Heart right ventricle (tissue), 16 donors: ENCODE data around the gene SLC22A1. TPM values are rescaled to one million over a fixed set of nuclear protein-coding genes. Genes with fewer than 3 reads are reported as not detected.

Experiments
- ATAC-seq, 8 donors: fragments of 200-7000 bp; cut with Tn5 transposase; one replicate each; pipeline ENCODE4 v1.9.1; 2020; ENCODE audit warnings: mild to moderate bottlenecking in 8 of 8, moderate library complexity in 8 of 8, moderate number of reproducible peaks in 1 of 8
- DNase-seq, 2 donors: peaks; one replicate each; pipeline ENCODE4 v3.0.0-alpha.2; 2020
- H3K27ac ChIP-seq, 10 donors: fragments of 200-600 bp; sonication (generic) in 2 of 10; one replicate each; pipeline versions ENCODE4 v1.5.0 to v1.8.0; 2020 to 2022; ENCODE audit warnings: mild to moderate bottlenecking in 3 of 10
- H3K27me3 ChIP-seq, 7 donors: fragments of 200-600 bp; one replicate each; pipeline ENCODE4 v1.8.0; 2021 to 2022; ENCODE audit warnings: mild to moderate bottlenecking in 2 of 7
- H3K36me3 ChIP-seq, 9 donors: fragments of 200-600 bp; sonication (generic) in 1 of 9; one replicate each; pipeline versions ENCODE4 v1.5.0 to v1.8.0; 2020 to 2022; ENCODE audit warnings: mild to moderate bottlenecking in 2 of 9
- H3K4me1 ChIP-seq, 9 donors: fragments of 200-600 bp; sonication (generic) in 1 of 9; one replicate each; pipeline versions ENCODE4 v1.5.0 to v1.8.0; 2020 to 2022; ENCODE audit warnings: mild to moderate bottlenecking in 4 of 9
- H3K4me3 ChIP-seq, 10 donors: fragments of 200-600 bp; sonication (generic) in 2 of 10; one replicate each; pipeline versions ENCODE4 v1.5.0 to v1.8.0; 2020 to 2022; ENCODE audit warnings: mild to moderate bottlenecking in 7 of 10, moderate library complexity in 2 of 10
- H3K9me3 ChIP-seq, 11 donors: fragments of 200-600 bp in 10 of 11; sonication (generic) in 2 of 11; one replicate each; pipeline versions ENCODE4 v1.5.0 to v1.8.0; 2013 to 2022; ENCODE audit warnings: mild to moderate bottlenecking in 2 of 11, control low read depth in 1 of 11, moderate library complexity in 1 of 11
- WGBS, 2 donors: extraction: QIAGEN DNeasy Blood & Tissue Kit; methylation state at CpG; one replicate each; pipeline ENCODE4 v1.1.7; 2013; ENCODE audit warnings: inconsistent platforms in 1 of 2; 5-methylcytosine and 5-hydroxymethylcytosine counted together
- intact Hi-C, 10 donors: fragments of 100-400 bp; cut with DNase I; formaldehyde crosslinking; loops; one replicate each; pipeline versions ENCODE4 v1.11.1 to v1.14.2; 2022
- polyA plus RNA-seq, 2 donors: library from polyadenylated mRNA; stranded (reverse); fragments of 200-250 nt; gene quantifications; one replicate each; pipeline ENCODE4 v1.2.3, GENCODE V29; 2013
- total RNA-seq, 10 donors: library from RNA; stranded (reverse); fragmentation: NEBNext Ultra II Directional in 3 of 10; extraction: Animal tissue kit (Norgen Biotek cat#: 25700) in 3 of 10; gene quantifications; one replicate each; pipeline versions ENCODE4 v1.2.1 to v1.2.4, GENCODE V29; 2021 to 2023
- TF ChIP-seq, protein P1 (sequence below), 9 donors: fragments of 200-600 bp; sonication (generic) in 2 of 9; IDR thresholded peaks; one replicate each; pipeline versions ENCODE4 v1.5.0 to v1.8.0; 2021 to 2022; ENCODE audit warnings: antibody characterized with exemption in 9 of 9, mild to moderate bottlenecking in 5 of 9, moderate library complexity in 1 of 9
- donor health status: Arrhythmogenic right ventricular cardiomyopathy.
- donor health status: ischemic (EF 13 %, LVEDD 7.1; RV severe dilation, severe dysfunction).
- donor health status: healthy with polysubstance abuse.
- donor health status: DM: no; HTN: yes; CAD: no.
- donor health status: DM: no; HTN: no; CAD: no.
- donor health status: ischemic (EF 25% LVEDD 6.9; RV normal size, moderate dysfunction).
- donor health status: ischemic (EF 25% LVEDD 5.7; RV mildly dilated, moderate dysfunction).
- donor health status: healthy.
- donor health status: DM: yes; HTN: yes; CAD: no.
- donor health status: Ischemic cardiomyopathy.
- donor health status: ischemic (EF 35%, LVEDD 5.7; RV mildly dilated, moderate dysfunction).
- donor health status: nonischemic (EF 11% LVEDD 7.7; RV severe dilation, severe dysfunction).
- donor health status: DM: yes; HTN: yes; CAD: no.
- donor health status: PGD.
- donor health status: ischemic (EF 29% LVEDD 5.4; RV normal size, mild dysfunction).
- donor health status: nonischemic (EF 23%, LVEDD 6.1; RV moderate dilation, normal function).

The SLC22A1 gene
- total and polyA plus RNA-seq, 12 donors: 0.10 to 1.4 (median 0.39) TPM; not detected in 3

- ATAC-seq (no peak), DNase-seq (no peak)
- Histone ChIP-seq H3K27me3 (no peaks in the 10 kb centered on the region), H3K36me3 (peaks cover 0 to 5% (median 0%) of the 10 kb centered on the region in 9 donors), H3K4me1 (no peaks in the 10 kb centered on the region), H3K9me3 (peaks cover 0 to 35% (median 7%) of the 10 kb centered on the region in 11 donors), H3K27ac (no peak overlapping the region), H3K4me3 (no peak overlapping the region)
- TF ChIP-seq, protein P1, sequence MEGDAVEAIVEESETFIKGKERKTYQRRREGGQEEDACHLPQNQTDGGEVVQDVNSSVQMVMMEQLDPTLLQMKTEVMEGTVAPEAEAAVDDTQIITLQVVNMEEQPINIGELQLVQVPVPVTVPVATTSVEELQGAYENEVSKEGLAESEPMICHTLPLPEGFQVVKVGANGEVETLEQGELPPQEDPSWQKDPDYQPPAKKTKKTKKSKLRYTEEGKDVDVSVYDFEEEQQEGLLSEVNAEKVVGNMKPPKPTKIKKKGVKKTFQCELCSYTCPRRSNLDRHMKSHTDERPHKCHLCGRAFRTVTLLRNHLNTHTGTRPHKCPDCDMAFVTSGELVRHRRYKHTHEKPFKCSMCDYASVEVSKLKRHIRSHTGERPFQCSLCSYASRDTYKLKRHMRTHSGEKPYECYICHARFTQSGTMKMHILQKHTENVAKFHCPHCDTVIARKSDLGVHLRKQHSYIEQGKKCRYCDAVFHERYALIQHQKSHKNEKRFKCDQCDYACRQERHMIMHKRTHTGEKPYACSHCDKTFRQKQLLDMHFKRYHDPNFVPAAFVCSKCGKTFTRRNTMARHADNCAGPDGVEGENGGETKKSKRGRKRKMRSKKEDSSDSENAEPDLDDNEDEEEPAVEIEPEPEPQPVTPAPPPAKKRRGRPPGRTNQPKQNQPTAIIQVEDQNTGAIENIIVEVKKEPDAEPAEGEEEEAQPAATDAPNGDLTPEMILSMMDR (IDR thresholded peaks at IDR 0.05): no peak
- 92 to 96% methylated on average over 3 of the region's 3 CpGs for WGBS, 2 donors
- intact Hi-C loops: no loop called here
Observed at GRCh38 chr6:160154471-160154870, 32.9 kb downstream of the SLC22A1 start.

DNA sequence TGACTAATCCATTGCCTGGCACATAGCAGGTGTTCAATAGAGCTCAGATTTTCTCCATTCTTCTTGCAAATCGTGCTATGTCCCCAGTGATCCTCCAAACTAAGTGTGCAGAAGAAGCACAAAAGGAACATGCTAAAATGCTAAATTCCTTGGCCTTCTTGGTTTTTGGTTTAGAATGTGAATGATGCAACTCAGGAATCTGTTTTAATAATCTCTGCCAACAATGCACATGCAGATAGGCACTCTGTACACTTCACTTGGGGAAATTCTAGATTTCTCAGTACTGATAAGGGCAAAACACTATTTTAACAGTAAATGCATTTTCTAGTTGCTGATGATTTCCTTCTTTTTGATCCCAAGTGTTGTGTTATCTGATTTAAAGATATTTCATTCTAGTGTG lies 35.2 kb downstream of the SLC22A1 start:
- Histone ChIP-seq H3K27me3 (no peaks in the 10 kb centered on the region), H3K27ac (no peak overlapping the region), H3K9me3 (peaks cover 0 to 27% (median 7%) of the 10 kb centered on the region in 11 donors), H3K4me3 (no peak overlapping the region), H3K36me3 (peaks cover 0 to 5% (median 0%) of the 10 kb centered on the region in 9 donors), H3K4me1 (no peaks in the 10 kb centered on the region)
- intact Hi-C loops: no loop called here
- ATAC-seq (no peak), DNase-seq (no peak)
- TF ChIP-seq, protein P1 (IDR thresholded peaks at IDR 0.05): no peak
- 88 to 92% methylated on average over 1 of the region's 1 CpG for WGBS, 2 donors

DNA sequence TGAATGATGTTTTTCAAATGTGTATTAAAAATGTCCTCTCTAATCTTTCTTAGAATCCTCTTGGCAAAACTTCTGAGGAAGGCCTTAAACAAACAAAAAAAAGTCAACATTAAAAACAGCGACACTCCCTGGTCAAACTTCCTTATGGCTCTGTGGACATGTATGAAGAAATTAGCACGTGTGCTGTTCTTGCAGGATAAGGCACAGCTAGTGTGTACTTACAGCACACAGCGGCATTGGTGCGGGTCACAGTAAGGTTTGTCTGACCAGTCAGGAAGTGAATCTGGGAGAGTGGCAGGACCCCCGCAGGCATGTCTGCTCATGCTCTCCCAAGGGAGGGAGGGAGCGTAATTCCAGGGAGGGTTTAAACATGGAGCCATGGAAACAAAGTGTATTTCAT lies 38.8 kb downstream of the SLC22A1 start:
- ATAC-seq: peak in 1 of 8 donors; percentile 45
- TF ChIP-seq, protein P1 (IDR thresholded peaks at IDR 0.05): peak in 2 of 9 donors; percentile 7 to 16
- intact Hi-C loops: no loop called here
- H3K27ac ChIP-seq: no peak overlapping the region
- 56 to 60% methylated on average over 6 of the region's 6 CpGs for WGBS, 2 donors
- peaks cover 0 to 4% (median 0%) of the 10 kb centered on the region in 11 donors for H3K9me3 ChIP-seq
- DNase-seq: no peak
- H3K4me3 ChIP-seq: no peak overlapping the region
- no peaks in the 10 kb centered on the region for H3K4me1 ChIP-seq
- H3K36me3 ChIP-seq: peaks cover 0 to 5% (median 0%) of the 10 kb centered on the region in 9 donors
- peaks cover 0 to 8% (median 0%) of the 10 kb centered on the region in 7 donors for H3K27me3 ChIP-seq

- H3K36me3 ChIP-seq: peaks cover 0 to 2% (median 0%) of the 10 kb centered on the region in 9 donors
- peaks cover 0 to 9% (median 0%) of the 10 kb centered on the region in 7 donors for H3K27me3 ChIP-seq
- no peak for DNase-seq
- WGBS, 2 donors: 81 to 83% methylated on average over 15 of the region's 15 CpGs
- no peaks in the 10 kb centered on the region for H3K4me1 ChIP-seq
- peaks cover 0 to 5% (median 0%) of the 10 kb centered on the region in 11 donors for H3K9me3 ChIP-seq
- TF ChIP-seq, protein P1 (IDR thresholded peaks at IDR 0.05): no peak
- H3K27ac ChIP-seq: no peak overlapping the region
- no peak overlapping the region for H3K4me3 ChIP-seq
- no peak for ATAC-seq
- intact Hi-C loops: no loop called here
Observed at GRCh38 chr6:160160929-160161646, 39.5 kb downstream of the SLC22A1 start.
